ENCODE results near the gene GLIS1. TPM values are rescaled to one million over a fixed set of nuclear protein-coding genes. Genes with fewer than 3 reads are reported as not detected.

GLIS1 gene
- total RNA-seq, 2 experiments from 2014 or later: not detected

GRCh38 chr1:53601031-53601745, 137.8 kb downstream of the GLIS1 start:
- Mint-ChIP-seq H3K9me3 (ENCODE audit: low read depth) (no peaks in the 10 kb centered on the region), H3K27ac (no peak overlapping the region), H3K27me3 (no peaks in the 10 kb centered on the region), H3K4me3 (no peak overlapping the region), H3K36me3 (no peaks in the 10 kb centered on the region), H3K4me1 (peaks cover 4% of the 10 kb centered on the region)
- no peak for ATAC-seq
- CTCF ChIA-PET: no interaction called here
- DNase-seq: no peak

GRCh38 chr1:53600561-53600960, 138.4 kb downstream of the GLIS1 start:
- Mint-ChIP-seq H3K27me3 (no peaks in the 10 kb centered on the region), H3K36me3 (no peaks in the 10 kb centered on the region), H3K4me3 (no peak overlapping the region), H3K4me1 (peaks cover 4% of the 10 kb centered on the region), H3K27ac (no peak overlapping the region), H3K9me3 (ENCODE audit: low read depth) (no peaks in the 10 kb centered on the region)
- ATAC-seq (peak; percentile 39), DNase-seq (no peak)
- CTCF ChIA-PET: no interaction called here

GRCh38 chr1:53600001-53600400, 139.0 kb downstream of the GLIS1 start:
- Mint-ChIP-seq H3K27me3 (no peaks in the 10 kb centered on the region), H3K4me3 (no peak overlapping the region), H3K27ac (no peak overlapping the region), H3K4me1 (peaks cover 4% of the 10 kb centered on the region), H3K36me3 (no peaks in the 10 kb centered on the region), H3K9me3 (ENCODE audit: low read depth) (no peaks in the 10 kb centered on the region)
- CTCF ChIA-PET: no interaction called here
- DNase-seq: no peak
- ATAC-seq: no peak

- ATAC-seq (no peak), DNase-seq (no peak)
- H3K36me3 Mint-ChIP-seq: no peaks in the 10 kb centered on the region
- peaks cover 4% of the 10 kb centered on the region for H3K4me1 Mint-ChIP-seq
- CTCF ChIA-PET: no interaction called here
- H3K4me3 Mint-ChIP-seq: no peak overlapping the region
- no peaks in the 10 kb centered on the region for H3K9me3 Mint-ChIP-seq (ENCODE audit: low read depth)
- H3K27ac Mint-ChIP-seq: no peak overlapping the region
- H3K27me3 Mint-ChIP-seq: no peaks in the 10 kb centered on the region
Observed at GRCh38 chr1:53599481-53599880, 139.5 kb downstream of the GLIS1 start.

- no peaks in the 10 kb centered on the region for H3K27me3 Mint-ChIP-seq
- CTCF ChIA-PET: no interaction called here
- no peaks in the 10 kb centered on the region for H3K36me3 Mint-ChIP-seq
- H3K4me1 Mint-ChIP-seq: peaks cover 4% of the 10 kb centered on the region
- no peaks in the 10 kb centered on the region for H3K9me3 Mint-ChIP-seq (ENCODE audit: low read depth)
- H3K27ac Mint-ChIP-seq: no peak overlapping the region
- ATAC-seq: no peak
- no peak overlapping the region for H3K4me3 Mint-ChIP-seq
- DNase-seq: no peak
Observed at GRCh38 chr1:53598966-53599365, 140.0 kb downstream of the GLIS1 start.

GRCh38 chr1:53595906-53596305, 143.1 kb downstream of the GLIS1 start:
- Mint-ChIP-seq H3K36me3 (no peaks in the 10 kb centered on the region), H3K4me1 (peaks cover 3% of the 10 kb centered on the region), H3K27me3 (no peaks in the 10 kb centered on the region), H3K27ac (no peak overlapping the region), H3K9me3 (ENCODE audit: low read depth) (no peaks in the 10 kb centered on the region), H3K4me3 (no peak overlapping the region)
- DNase-seq: no peak
- CTCF ChIA-PET: no interaction called here
- no peak for ATAC-seq

- no peak for DNase-seq
- no peak for ATAC-seq
- no peak overlapping the region for H3K4me3 Mint-ChIP-seq
- H3K27ac Mint-ChIP-seq: no peak overlapping the region
- no peaks in the 10 kb centered on the region for H3K27me3 Mint-ChIP-seq
- H3K36me3 Mint-ChIP-seq: no peaks in the 10 kb centered on the region
- CTCF ChIA-PET: no interaction called here
- H3K4me1 Mint-ChIP-seq: no peaks in the 10 kb centered on the region
- H3K9me3 Mint-ChIP-seq (ENCODE audit: low read depth): no peaks in the 10 kb centered on the region
Observed at GRCh38 chr1:53594391-53595180, 144.4 kb downstream of the GLIS1 start.

GRCh38 chr1:53593758-53594380, 145.1 kb downstream of the GLIS1 start:
- CTCF ChIA-PET: no interaction called here
- DNase-seq: no peak
- Mint-ChIP-seq H3K4me1 (no peaks in the 10 kb centered on the region), H3K27ac (no peak overlapping the region), H3K27me3 (no peaks in the 10 kb centered on the region), H3K36me3 (no peaks in the 10 kb centered on the region), H3K9me3 (ENCODE audit: low read depth) (no peaks in the 10 kb centered on the region), H3K4me3 (no peak overlapping the region)
- ATAC-seq: no peak

GRCh38 chr1:53592985-53593757, 145.8 kb downstream of the GLIS1 start:
- no peaks in the 10 kb centered on the region for H3K36me3 Mint-ChIP-seq
- CTCF ChIA-PET: no interaction called here
- H3K4me3 Mint-ChIP-seq: no peak overlapping the region
- no peaks in the 10 kb centered on the region for H3K9me3 Mint-ChIP-seq (ENCODE audit: low read depth)
- ATAC-seq (no peak), DNase-seq (no peak)
- no peaks in the 10 kb centered on the region for H3K27me3 Mint-ChIP-seq
- H3K27ac Mint-ChIP-seq: no peak overlapping the region
- no peaks in the 10 kb centered on the region for H3K4me1 Mint-ChIP-seq

- no peaks in the 10 kb centered on the region for H3K9me3 Mint-ChIP-seq (ENCODE audit: low read depth)
- no peaks in the 10 kb centered on the region for H3K27me3 Mint-ChIP-seq
- H3K36me3 Mint-ChIP-seq: no peaks in the 10 kb centered on the region
- no peak for DNase-seq
- H3K4me3 Mint-ChIP-seq: no peak overlapping the region
- H3K4me1 Mint-ChIP-seq: no peaks in the 10 kb centered on the region
- no peak overlapping the region for H3K27ac Mint-ChIP-seq
- ATAC-seq: no peak
- CTCF ChIA-PET: no interaction called here
Observed at GRCh38 chr1:53592521-53592982, 146.4 kb downstream of the GLIS1 start.

GRCh38 chr1:53591924-53592323, 147.0 kb downstream of the GLIS1 start:
- no peak overlapping the region for H3K4me3 Mint-ChIP-seq
- ATAC-seq: no peak
- DNase-seq: no peak
- no peaks in the 10 kb centered on the region for H3K9me3 Mint-ChIP-seq (ENCODE audit: low read depth)
- H3K4me1 Mint-ChIP-seq: no peaks in the 10 kb centered on the region
- no peaks in the 10 kb centered on the region for H3K27me3 Mint-ChIP-seq
- no peaks in the 10 kb centered on the region for H3K36me3 Mint-ChIP-seq
- no peak overlapping the region for H3K27ac Mint-ChIP-seq
- CTCF ChIA-PET: no interaction called here

- CTCF ChIA-PET: no interaction called here
- no peak for ATAC-seq
- H3K4me1 Mint-ChIP-seq: no peaks in the 10 kb centered on the region
Observed at GRCh38 chr1:53590531-53591515, 148.1 kb downstream of the GLIS1 start.

More at GRCh38 chr1:53590531-53591515, 148.1 kb downstream of the GLIS1 start:
- no peaks in the 10 kb centered on the region for H3K27me3 Mint-ChIP-seq
- H3K36me3 Mint-ChIP-seq: no peaks in the 10 kb centered on the region
- H3K9me3 Mint-ChIP-seq (ENCODE audit: low read depth): no peaks in the 10 kb centered on the region
- no peak overlapping the region for H3K27ac Mint-ChIP-seq
- peak; percentile 16 for DNase-seq
- no peak overlapping the region for H3K4me3 Mint-ChIP-seq
